ENCODE data around the gene OR10G7. TPM values are rescaled to one million over a fixed set of nuclear protein-coding genes. Genes with fewer than 3 reads are reported as not detected.
"Not testable (repeated sequence)": the region's sequence is repeated elsewhere in the genome, so short reads cannot be mapped to it uniquely, and the experiment has no call there.

OR10G7 gene
- total and polyA plus RNA-seq, 10 of the 15 experiments (the other 5 are each of a cell fraction or from before 2014, with no cell fraction given), result not detected

GRCh38 chr11:124026498-124026897 is 14.6 kb downstream of the OR10G7 start, which contains the start of gene OR10G8:
Gene OR10G8, plus strand, starts transcription at chr11:124026798. Its CDS starts 2,825 bp downstream, at chr11:124029623.
- ATAC-seq (no peak), FAIRE-seq (no peak), DNase-seq (ENCODE audit: low read depth, low spot score) (no peak)
- Histone ChIP-seq H3K4me3 (no peak within 1 kb of the TSS), H3K27me3 (replicated peaks in 1 of 2; ENCODE audit: control insufficient read depth in 2 of 2, insufficient read depth in 2 of 2, low read length in 1 of 2) (no peaks in the 10 kb centered on the region), H3K79me2 (ENCODE audit: control insufficient read depth, insufficient read depth, low read length) (no peaks in the 10 kb centered on the region), H4K20me1 (ENCODE audit: control insufficient read depth, insufficient read depth) (no peaks in the 10 kb centered on the region), H2AFZ (ENCODE audit: control insufficient read depth, low read depth, low read length) (no peak within 1 kb of the TSS), H3K36me3 (ENCODE audit: control insufficient read depth in 2 of 2, insufficient read depth in 2 of 2, low read length in 1 of 2) (no peaks in the 10 kb centered on the region), H3K27ac (ENCODE audit: control insufficient read depth, insufficient read depth) (no peak within 1 kb of the TSS), H3K4me2 (ENCODE audit: control insufficient read depth, insufficient read depth) (no peak within 1 kb of the TSS), H3K9me3 (replicated peaks; ENCODE audit: control insufficient read depth, insufficient read depth, low read length) (no peaks in the 10 kb centered on the region), H3K4me1 (ENCODE audit: control insufficient read depth, insufficient read depth, low read length) (no peaks in the 10 kb centered on the region), H3K9ac (ENCODE audit: control insufficient read depth, insufficient read depth, low read length) (no peak within 1 kb of the TSS)
- intact Hi-C loops (cut with micrococcal nuclease; ENCODE audit: unreplicated experiment), result no loop called here
- CTCF ChIA-PET, result no interaction called here
- no TSS peak for BruUV-seq (replicated peaks)
- POLR2A ChIA-PET, result no interaction called here
- in situ Hi-C loops (cut with MboI), result no loop called here
- 0% methylated on average over 2 of the region's 2 CpGs for WGBS (ENCODE audit: insufficient coverage, insufficient replicate concordance, low lambda C conversion rate, missing lambda C conversion rate)
- RAD21 ChIA-PET (ENCODE audit: unreplicated experiment), result no interaction called here
- SMC1A ChIA-PET (ENCODE audit: uncharacterized antibody, unreplicated experiment), result no interaction called here
- TF ChIP-seq ESRRA (IDR thresholded peaks at IDR 0.05; ENCODE audit: low read length) (no peak), USF1 (IDR thresholded peaks at IDR 0.05; ENCODE audit: borderline replicate concordance, extremely low read length, insufficient read depth, low read depth, low read length) (no peak), YY1 (IDR thresholded peaks at IDR 0.05; ENCODE audit: low read depth, low read length) (no peak), RFX5 (IDR thresholded peaks at IDR 0.05; ENCODE audit: low read depth, low read length) (no peak), SKIL (IDR thresholded peaks at IDR 0.05; ENCODE audit: low read depth, poor library complexity, severe bottlenecking) (no peak), SMARCA5 (IDR thresholded peaks at IDR 0.05) (no peak), E2F4 (IDR thresholded peaks at IDR 0.05; ENCODE audit: low read depth, low read length) (no peak), HDGF (IDR thresholded peaks at IDR 0.05) (no peak), HCFC1 (IDR thresholded peaks at IDR 0.05; ENCODE audit: low read length) (no peak), NR2F1 (conservative IDR thresholded peaks at IDR 0.05) (no peak), ZNF207 (IDR thresholded peaks at IDR 0.05; ENCODE audit: borderline replicate concordance) (no peak), MEF2B (IDR thresholded peaks at IDR 0.05; ENCODE audit: partially characterized antibody, poor library complexity, severe bottlenecking) (no peak), ATF3 (IDR thresholded peaks at IDR 0.05; ENCODE audit: borderline replicate concordance, extremely low read depth, low read depth, low read length) (no peak), BRCA1 (IDR thresholded peaks at IDR 0.05; ENCODE audit: low read depth, low read length) (no peak), SIX5 (IDR thresholded peaks at IDR 0.05; ENCODE audit: low read depth, low read length, severe bottlenecking) (no peak)

- H3K9ac ChIP-seq (ENCODE audit: control insufficient read depth, insufficient read depth, low read length); ATAC-seq; SMC1A ChIA-PET (ENCODE audit: uncharacterized antibody, unreplicated experiment); H3K9me3 ChIP-seq (replicated peaks; ENCODE audit: control insufficient read depth, insufficient read depth, low read length); H3K27me3 ChIP-seq (replicated peaks in 1 of 2; ENCODE audit: control insufficient read depth in 2 of 2, insufficient read depth in 2 of 2, low read length in 1 of 2); H2AFZ ChIP-seq (ENCODE audit: control insufficient read depth, low read depth, low read length); H3K27ac ChIP-seq (ENCODE audit: control insufficient read depth, insufficient read depth); H3K4me1 ChIP-seq (ENCODE audit: control insufficient read depth, insufficient read depth, low read length); H3K36me3 ChIP-seq (ENCODE audit: control insufficient read depth in 2 of 2, insufficient read depth in 2 of 2, low read length in 1 of 2); H4K20me1 ChIP-seq (ENCODE audit: control insufficient read depth, insufficient read depth); POLR2A ChIA-PET; RAD21 ChIA-PET (ENCODE audit: unreplicated experiment); H3K79me2 ChIP-seq (ENCODE audit: control insufficient read depth, insufficient read depth, low read length); intact Hi-C loops (cut with micrococcal nuclease; ENCODE audit: unreplicated experiment); BruUV-seq (replicated peaks); H3K4me2 ChIP-seq (ENCODE audit: control insufficient read depth, insufficient read depth); H3K4me3 ChIP-seq; in situ Hi-C loops (cut with MboI); DNase-seq (ENCODE audit: low read depth, low spot score); CTCF ChIA-PET; FAIRE-seq: not testable (repeated sequence)
- WGBS (ENCODE audit: insufficient coverage, insufficient replicate concordance, low lambda C conversion rate, missing lambda C conversion rate), result 40% methylated on average over 5 of the region's 9 CpGs
Observed at GRCh38 chr11:124015837-124016236, 25.3 kb downstream of the OR10G7 start.
